Epithelial cell of esophagus (primary cell): ENCODE measurements around the gene ZNF208.
"Not testable (repeated sequence)": the region's sequence is repeated elsewhere in the genome, so short reads cannot be mapped to it uniquely, and the experiment has no call there.

ENCODE experiments used
- DNase-seq: peaks from one replicate; pipeline ENCODE4 v3.0.0; 2010; ENCODE audit warnings: low read depth
- H3K4me3 ChIP-seq: 2 replicates; pipeline ENCODE4 v1.5.1; 2011; ENCODE audit warnings: mild to moderate bottlenecking, low read length, control low read depth
- CTCF ChIP-seq: IDR thresholded peaks from 2 replicates; pipeline ENCODE4 v1.5.1; 2011; ENCODE audit warnings: low read depth, mild to moderate bottlenecking, low read length, control low read depth, inconsistent platforms; ENCODE audit not compliant: insufficient read depth; ENCODE audit errors: missing control alignments

The ZNF208 gene

GRCh38 chr19:22010437-22011143 is at the start of gene ZNF208:
Gene ZNF208 (minus strand): TSS chr19:22010943. CDS start chr19:22010794, 149 bp downstream.
- not testable (repeated sequence) for DNase-seq, H3K4me3 ChIP-seq

- no peak for TF ChIP-seq CTCF
- H3K4me3 ChIP-seq: peak overlapping the region; percentile 53
- DNase-seq: peak; percentile 2
Observed at GRCh38 chr19:22052644-22053013, 41.9 kb upstream of the ZNF208 start.

GRCh38 chr19:22041151-22041550 is 30.4 kb upstream of the ZNF208 start:
- not testable (repeated sequence) for H3K4me3 ChIP-seq, DNase-seq

- DNase-seq: no peak
- H3K4me3 ChIP-seq: no peak overlapping the region
- no peak for TF ChIP-seq CTCF
Observed at GRCh38 chr19:22030680-22031079, 19.9 kb upstream of the ZNF208 start.

- H3K4me3 ChIP-seq: no peak overlapping the region
- DNase-seq: no peak
- TF ChIP-seq CTCF: no peak
Observed at GRCh38 chr19:22026687-22027086, 15.9 kb upstream of the ZNF208 start.

GRCh38 chr19:22025539-22025938 is 14.8 kb upstream of the ZNF208 start:
- not testable (repeated sequence) for DNase-seq, H3K4me3 ChIP-seq

GRCh38 chr19:21970466-21970865 is 40.3 kb downstream of the ZNF208 start:
- H3K4me3 ChIP-seq: no peak overlapping the region
- no peak for DNase-seq
- TF ChIP-seq CTCF: no peak

GRCh38 chr19:21947775-21948174 is 63.0 kb downstream of the ZNF208 start:
- H3K4me3 ChIP-seq: no peak overlapping the region
- TF ChIP-seq CTCF: no peak
- peak; percentile 19 for DNase-seq

- no peak overlapping the region for H3K4me3 ChIP-seq
- TF ChIP-seq CTCF: no peak
- no peak for DNase-seq
Observed at GRCh38 chr19:21940684-21941083, 70.1 kb downstream of the ZNF208 start.
